HAP-1 (cell line): ENCODE results near the gene GLP1R.
A peak's percentile ranks its signal among the peaks of the same experiment; 100 is the strongest.

Source experiments
- DNase-seq, 2 experiments: peaks; one replicate each; pipeline ENCODE4 v3.0.0-alpha.2; 2016 to 2020; ENCODE audit warnings: low spot score in 2 of 2
- H3K27me3 ChIP-seq: fragments of 250-450 bp; sonication (Bioruptor Pico); 2 replicates; pipeline ENCODE4 v1.5.1; 2020; ENCODE audit warnings: low read depth, mild to moderate bottlenecking, moderate library complexity
- H3K36me3 ChIP-seq: fragments of 250-450 bp; sonication (Bioruptor Pico); replicated peaks from 2 replicates; pipeline ENCODE4 v1.5.1; 2020; ENCODE audit warnings: mild to moderate bottlenecking
- H3K4me1 ChIP-seq: fragments of 250-450 bp; sonication (Bioruptor Pico); 2 replicates; pipeline ENCODE4 v1.5.1; 2020; ENCODE audit warnings: mild to moderate bottlenecking
- H3K4me3 ChIP-seq: fragments of 250-450 bp; sonication (Bioruptor Pico); 2 replicates; pipeline ENCODE4 v1.5.1; 2020; ENCODE audit warnings: mild to moderate bottlenecking, moderate library complexity
- H3K9me3 ChIP-seq: fragments of 250-450 bp; sonication (Bioruptor Pico); 2 replicates; pipeline ENCODE4 v1.5.1; 2020; ENCODE audit warnings: mild to moderate bottlenecking, moderate library complexity
- in situ Hi-C: fragments of 300-500 bp; cut with MboI; formaldehyde crosslinking; loops from 3 replicates; pipeline ENCODE4 v1.14.3; 2020; ENCODE audit warnings: low sequenced_read_pairs, inconsistent platforms, mixed read lengths

GLP1R gene

DNA sequence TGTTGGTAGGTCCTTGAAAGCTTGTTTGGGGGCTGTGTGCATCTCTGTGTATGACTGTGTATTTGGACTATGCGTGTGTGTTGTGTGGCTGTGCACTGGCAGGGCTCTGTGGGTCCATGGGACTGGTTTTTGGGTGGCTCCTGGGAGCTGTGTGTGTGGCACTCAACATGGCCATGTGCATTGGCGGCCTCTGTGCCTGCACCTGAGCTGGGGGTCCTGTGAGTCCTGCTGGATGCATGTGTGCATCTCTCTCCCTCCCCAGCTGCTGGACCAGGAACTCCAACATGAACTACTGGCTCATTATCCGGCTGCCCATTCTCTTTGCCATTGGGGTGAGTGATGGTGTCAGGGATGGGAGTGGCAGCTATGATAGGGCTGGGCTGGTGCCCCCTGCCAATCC lies 30.1 kb downstream of the GLP1R start:
- H3K4me3 ChIP-seq = no peak overlapping the region
- no peaks in the 10 kb centered on the region for H3K4me1 ChIP-seq
- no peaks in the 10 kb centered on the region for H3K9me3 ChIP-seq
- no peak for DNase-seq
- no peaks in the 10 kb centered on the region for H3K27me3 ChIP-seq
- no peaks in the 10 kb centered on the region for H3K36me3 ChIP-seq
- in situ Hi-C loops = no loop called here

DNA sequence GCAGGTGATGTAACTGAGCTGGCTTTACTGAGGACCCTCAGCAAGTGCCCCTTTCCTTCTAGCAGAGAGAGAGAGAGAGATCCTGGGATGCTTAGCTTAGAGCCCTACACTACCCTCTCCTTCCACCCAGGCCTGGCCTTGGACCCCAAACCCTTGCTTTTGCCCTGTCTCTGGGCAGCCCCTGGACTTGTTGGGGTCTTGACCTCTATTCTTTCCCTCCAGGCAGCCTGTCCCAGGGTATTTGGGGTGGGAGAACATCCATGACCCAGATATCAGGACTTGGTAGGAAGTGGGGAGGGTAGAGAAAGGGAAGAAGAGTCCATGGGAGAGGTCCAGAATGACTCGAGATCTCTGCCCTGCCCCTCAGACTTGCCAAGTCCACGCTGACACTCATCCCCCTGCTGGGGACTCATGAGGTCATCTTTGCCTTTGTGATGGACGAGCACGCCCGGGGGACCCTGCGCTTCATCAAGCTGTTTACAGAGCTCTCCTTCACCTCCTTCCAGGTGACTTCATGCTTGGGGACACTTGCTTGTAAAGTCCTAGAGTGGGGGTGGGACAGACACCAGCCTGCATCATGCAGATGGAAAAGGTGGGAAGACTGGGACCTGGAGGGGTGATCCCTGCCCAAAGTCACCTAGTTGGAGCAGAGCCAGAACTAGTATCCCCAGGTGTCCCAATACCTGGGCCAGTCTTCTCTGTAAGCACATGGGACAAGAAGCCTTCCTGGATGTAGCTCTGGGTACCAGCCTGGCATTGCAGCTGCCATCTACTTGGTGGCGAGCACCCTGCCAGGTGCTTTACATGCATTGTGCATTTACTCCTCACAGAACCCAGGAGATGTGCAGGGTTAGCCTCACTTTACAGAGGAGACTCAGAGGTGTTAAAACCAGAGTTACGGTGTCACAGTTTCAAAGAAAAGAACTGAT lies 30.9 kb downstream of the GLP1R start:
- no peaks in the 10 kb centered on the region for H3K27me3 ChIP-seq
- no peaks in the 10 kb centered on the region for H3K36me3 ChIP-seq
- H3K9me3 ChIP-seq = no peaks in the 10 kb centered on the region
- no peak overlapping the region for H3K4me3 ChIP-seq
- no peaks in the 10 kb centered on the region for H3K4me1 ChIP-seq
- DNase-seq = no peak
- in situ Hi-C loops = no loop called here

DNA sequence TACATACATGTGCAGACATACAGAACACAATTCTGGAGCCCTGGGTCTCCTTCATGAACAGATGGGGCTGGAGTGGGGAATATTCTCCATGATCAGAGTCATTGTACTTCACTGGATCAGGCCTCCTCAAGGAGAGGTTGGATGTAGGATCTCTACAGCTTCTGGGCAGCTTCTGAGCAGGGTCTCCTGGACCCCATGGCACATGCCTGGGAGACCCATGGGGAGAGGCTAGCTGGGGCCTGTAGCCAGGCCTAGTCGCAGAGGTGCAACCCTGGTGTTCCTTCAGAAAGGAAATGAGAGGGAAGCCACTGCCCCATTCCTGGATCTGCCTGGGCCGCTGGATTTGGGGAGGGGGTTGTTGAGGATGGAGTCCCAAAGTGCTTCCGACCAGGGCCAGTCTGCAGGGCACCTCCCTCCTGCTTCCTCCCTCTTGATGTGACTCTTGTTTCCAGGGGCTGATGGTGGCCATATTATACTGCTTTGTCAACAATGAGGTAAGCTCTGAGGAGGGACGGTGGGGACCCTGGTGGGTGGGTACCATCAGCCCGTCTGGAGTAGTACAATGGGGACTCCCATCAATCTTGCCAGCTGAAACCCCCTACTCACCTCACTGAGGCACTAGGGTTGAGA lies 31.8 kb downstream of the GLP1R start:
- H3K36me3 ChIP-seq = no peaks in the 10 kb centered on the region
- H3K9me3 ChIP-seq = no peaks in the 10 kb centered on the region
- H3K27me3 ChIP-seq = no peaks in the 10 kb centered on the region
- DNase-seq = no peak
- in situ Hi-C loops = no loop called here
- H3K4me3 ChIP-seq = no peak overlapping the region
- no peaks in the 10 kb centered on the region for H3K4me1 ChIP-seq

DNA sequence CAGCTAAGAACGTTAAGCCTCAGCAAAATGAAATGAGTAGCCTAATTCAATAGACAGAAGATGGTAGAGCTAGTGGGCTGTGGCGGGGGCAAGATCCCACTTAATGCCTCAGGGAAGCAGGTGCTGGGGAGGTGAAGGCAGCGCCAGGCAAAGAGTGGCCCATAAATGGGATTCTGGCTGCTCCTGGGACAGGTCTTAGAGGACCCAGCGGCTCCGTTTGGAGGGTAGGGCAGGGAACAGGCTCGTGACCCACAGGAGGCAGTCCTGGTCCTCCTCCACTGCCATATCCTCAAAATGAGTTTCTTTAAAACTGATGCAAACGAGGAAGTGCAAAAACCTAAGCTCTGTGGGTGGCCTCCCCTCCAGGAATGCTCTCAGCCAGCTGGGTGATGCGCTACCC lies 33.7 kb downstream of the GLP1R start:
- Histone ChIP-seq H3K4me3 (no peak overlapping the region), H3K4me1 (no peaks in the 10 kb centered on the region), H3K36me3 (no peaks in the 10 kb centered on the region), H3K27me3 (no peaks in the 10 kb centered on the region; the same call in 1 of the 2 replicates), H3K9me3 (no peaks in the 10 kb centered on the region)
- no peak for DNase-seq
- in situ Hi-C loops = no loop called here

DNA sequence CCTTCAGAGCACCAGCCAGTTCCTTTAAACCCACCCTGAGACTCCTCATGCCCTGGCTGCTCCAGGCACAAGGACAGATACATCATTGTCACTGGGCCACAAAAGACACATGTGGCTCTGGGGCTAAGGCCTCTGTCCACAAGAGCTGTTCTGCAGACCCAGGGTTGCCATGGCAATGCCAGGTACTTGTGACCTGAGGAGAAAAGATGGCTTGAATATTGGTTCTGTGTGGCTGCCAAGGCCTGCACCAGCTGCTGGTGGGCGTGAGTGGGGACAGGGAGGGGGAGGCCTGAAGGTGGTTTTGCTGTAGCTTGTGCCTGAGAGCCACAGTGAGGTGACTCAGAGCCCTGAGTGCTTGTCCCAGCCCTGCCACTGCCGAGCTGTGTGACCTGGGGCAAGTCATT lies 34.7 kb downstream of the GLP1R start:
- Histone ChIP-seq H3K27me3 (peaks cover 7% of the 10 kb centered on the region), H3K4me3 (no peak overlapping the region), H3K36me3 (no peaks in the 10 kb centered on the region), H3K9me3 (no peaks in the 10 kb centered on the region), H3K4me1 (no peaks in the 10 kb centered on the region)
- no peak for DNase-seq
- in situ Hi-C loops = no loop called here

DNA sequence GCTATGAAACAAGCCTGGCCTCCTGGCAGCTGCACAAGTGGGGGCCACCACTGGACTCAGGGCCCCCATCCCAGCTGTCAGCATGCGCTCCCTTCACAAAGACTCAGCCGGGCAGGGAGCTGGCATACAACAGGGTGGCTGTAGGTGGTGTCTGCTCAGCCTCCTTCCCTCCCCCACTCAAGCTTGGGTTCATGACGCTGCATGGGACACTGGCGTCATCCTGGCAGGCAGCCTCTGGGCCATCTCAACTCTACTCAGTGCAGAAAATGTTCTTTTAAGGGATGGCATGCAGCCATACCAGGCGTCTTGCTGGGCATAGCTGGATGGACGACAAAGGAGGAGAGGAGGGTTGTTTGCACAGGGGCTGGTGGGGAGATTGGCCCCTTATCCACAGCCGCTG lies 35.9 kb downstream of the GLP1R start:
- no peaks in the 10 kb centered on the region for H3K36me3 ChIP-seq
- H3K4me1 ChIP-seq = no peaks in the 10 kb centered on the region
- in situ Hi-C loops = no loop called here
- DNase-seq = no peak
- peaks cover 20% of the 10 kb centered on the region for H3K27me3 ChIP-seq
- no peak overlapping the region for H3K4me3 ChIP-seq
- H3K9me3 ChIP-seq = no peaks in the 10 kb centered on the region

DNA sequence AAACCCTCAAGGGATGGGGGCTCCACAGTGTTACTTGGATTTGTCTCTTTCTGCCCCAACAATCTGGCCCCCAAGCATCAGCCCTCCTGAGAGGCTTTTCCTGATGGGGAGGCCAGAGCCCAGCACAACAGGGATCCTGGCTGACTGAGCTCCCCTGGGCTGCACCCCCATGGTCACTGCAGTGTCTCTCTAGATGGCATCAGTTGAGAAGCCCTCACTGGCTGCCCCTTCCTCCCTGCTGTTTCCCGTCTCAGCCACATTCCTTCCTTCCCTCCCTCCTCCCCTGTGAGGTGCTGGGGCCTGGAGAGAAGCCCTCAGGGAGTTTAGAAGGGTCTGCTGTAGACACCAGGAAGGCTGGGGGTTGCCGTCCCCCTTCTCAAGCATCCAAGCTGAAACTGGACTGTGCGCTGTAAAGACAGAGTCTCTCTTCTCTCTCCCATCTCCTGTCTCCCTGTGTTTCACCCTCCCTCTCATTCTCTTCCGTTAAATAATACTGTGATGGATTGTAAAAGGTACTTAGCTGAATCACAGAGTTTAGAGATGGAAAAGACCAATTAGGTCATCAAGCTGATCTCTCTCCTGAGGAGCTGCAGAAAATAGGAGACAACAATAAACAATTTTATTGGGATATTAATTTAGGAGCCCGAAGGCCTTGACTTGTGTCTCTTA lies 36.7 kb downstream of the GLP1R start:
- no peaks in the 10 kb centered on the region for H3K9me3 ChIP-seq
- no peak for DNase-seq

DNA sequence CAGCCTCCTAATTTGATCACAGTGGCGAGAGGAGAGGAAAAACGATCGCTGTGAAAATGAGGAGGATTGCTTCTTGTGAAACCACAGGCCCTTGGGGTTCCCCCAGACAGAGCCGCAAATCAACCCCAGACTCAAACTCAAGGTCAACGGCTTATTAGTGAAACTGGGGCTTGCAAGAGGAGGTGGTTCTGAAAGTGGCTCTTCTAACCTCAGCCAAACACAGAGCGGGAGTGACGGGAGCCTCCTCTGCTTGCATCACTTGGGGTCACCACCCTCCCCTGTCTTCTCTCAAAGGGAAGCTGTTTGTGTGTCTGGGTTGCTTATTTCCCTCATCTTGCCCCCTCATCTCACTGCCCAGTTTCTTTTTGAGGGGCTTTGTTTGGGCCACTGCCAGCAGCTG lies 37.7 kb downstream of the GLP1R start:
- DNase-seq = no peak

More for the DNA sequence above, 36.7 kb downstream of the GLP1R start:
- in situ Hi-C loops = no loop called here
- H3K36me3 ChIP-seq = no peaks in the 10 kb centered on the region
- H3K4me1 ChIP-seq = no peaks in the 10 kb centered on the region
- H3K27me3 ChIP-seq = peaks cover 27% of the 10 kb centered on the region
- no peak overlapping the region for H3K4me3 ChIP-seq

DNA sequence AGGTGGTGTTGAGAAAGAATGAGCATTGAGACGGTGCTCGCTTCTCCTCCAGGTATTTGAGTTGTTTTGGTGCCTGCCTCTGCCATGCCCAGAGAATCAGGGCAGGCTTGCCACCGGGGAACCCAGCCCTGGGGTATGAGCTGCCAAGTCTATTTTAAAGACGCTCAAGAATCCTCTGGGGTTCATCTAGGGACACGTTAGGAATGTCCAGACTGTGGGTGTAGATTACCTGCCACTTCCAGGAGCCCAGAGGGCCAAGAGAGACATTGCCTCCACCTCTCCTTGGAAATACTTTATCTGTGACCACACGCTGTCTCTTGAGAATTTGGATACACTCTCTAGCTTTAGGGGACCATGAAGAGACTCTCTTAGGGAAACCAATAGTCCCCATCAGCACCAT lies 38.1 kb downstream of the GLP1R start:
- Histone ChIP-seq H3K9me3 (no peaks in the 10 kb centered on the region), H3K36me3 (no peaks in the 10 kb centered on the region), H3K4me3 (no peak overlapping the region), H3K27me3 (peaks cover 38% of the 10 kb centered on the region), H3K4me1 (no peaks in the 10 kb centered on the region)
- in situ Hi-C loops = no loop called here
- no peak for DNase-seq

More for the DNA sequence above, 37.7 kb downstream of the GLP1R start:
- Histone ChIP-seq H3K4me3 (no peak overlapping the region), H3K9me3 (no peaks in the 10 kb centered on the region), H3K36me3 (no peaks in the 10 kb centered on the region), H3K4me1 (no peaks in the 10 kb centered on the region), H3K27me3 (peaks cover 34% of the 10 kb centered on the region)
- in situ Hi-C loops = no loop called here

DNA sequence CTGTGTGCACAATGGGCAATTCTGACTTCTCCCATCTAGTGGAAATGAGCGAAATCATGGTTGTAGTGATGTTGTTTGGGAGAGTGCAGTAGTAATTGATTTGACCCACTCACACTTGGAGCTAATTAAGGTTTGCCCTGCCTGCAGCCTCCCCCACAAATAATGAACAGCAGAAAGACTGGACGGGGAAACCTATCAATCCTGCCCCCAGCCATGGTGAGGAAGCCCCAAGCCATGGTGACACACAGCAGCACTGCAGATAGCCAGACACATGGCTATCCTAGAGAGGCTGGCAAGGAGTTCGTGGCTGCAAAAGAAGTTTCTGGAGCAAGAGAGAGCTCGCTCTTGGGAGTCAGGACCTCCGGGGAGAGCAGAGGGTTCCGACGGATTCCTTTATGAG lies 38.6 kb downstream of the GLP1R start:
- no peaks in the 10 kb centered on the region for H3K36me3 ChIP-seq
- H3K4me3 ChIP-seq = no peak overlapping the region
- H3K9me3 ChIP-seq = no peaks in the 10 kb centered on the region
- H3K27me3 ChIP-seq = peaks cover 43% of the 10 kb centered on the region
- DNase-seq = no peak
- in situ Hi-C loops = no loop called here
- no peaks in the 10 kb centered on the region for H3K4me1 ChIP-seq

DNA sequence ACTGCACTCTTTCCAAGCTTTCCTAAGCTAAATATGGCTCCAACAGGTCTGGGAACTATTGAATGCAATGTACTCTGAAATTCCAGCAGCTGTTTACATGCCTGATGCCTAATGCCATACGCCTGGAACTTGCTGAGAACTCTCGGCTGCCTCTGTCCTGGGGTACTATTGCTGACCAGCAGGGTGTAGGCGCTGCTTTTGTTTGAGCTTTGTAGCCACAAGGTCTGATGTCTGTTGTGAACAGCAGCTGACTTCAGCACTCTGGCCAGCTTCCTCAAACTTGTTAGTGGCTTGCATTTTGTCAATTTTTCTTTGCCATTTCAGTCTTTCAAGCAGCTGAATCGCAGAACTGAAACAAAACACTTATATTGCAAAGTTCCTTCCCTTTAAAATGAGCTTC lies 39.8 kb downstream of the GLP1R start:
- Histone ChIP-seq H3K9me3 (no peaks in the 10 kb centered on the region), H3K27me3 (peaks cover 44% of the 10 kb centered on the region), H3K4me1 (no peaks in the 10 kb centered on the region), H3K36me3 (no peaks in the 10 kb centered on the region), H3K4me3 (no peak overlapping the region)
- in situ Hi-C loops = no loop called here
- DNase-seq = peak in 1 of 2 experiments; percentile 51

DNA sequence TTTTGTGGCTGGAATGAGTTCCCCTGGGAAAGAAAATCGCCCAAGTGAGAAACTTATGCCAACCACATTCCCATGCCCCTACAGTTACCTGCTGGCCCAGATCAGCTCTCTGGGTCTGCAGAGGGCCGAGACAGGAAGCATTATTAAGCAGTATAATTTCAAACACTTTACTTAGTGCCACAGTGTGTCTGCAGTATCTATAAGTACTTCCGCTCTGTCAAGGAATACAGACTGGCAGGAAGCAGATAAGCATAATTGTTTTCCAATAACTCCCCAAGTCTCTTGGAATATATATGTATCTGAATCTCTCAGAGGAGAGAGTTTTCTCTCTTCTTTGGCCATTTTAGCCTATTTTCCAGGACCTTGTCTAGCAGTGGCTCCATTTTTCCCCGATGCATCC lies 41.5 kb downstream of the GLP1R start:
- Histone ChIP-seq H3K4me1 (no peaks in the 10 kb centered on the region), H3K36me3 (no peaks in the 10 kb centered on the region), H3K9me3 (no peaks in the 10 kb centered on the region), H3K27me3 (peaks cover 48% of the 10 kb centered on the region), H3K4me3 (no peak overlapping the region)
- in situ Hi-C loops = no loop called here
- DNase-seq = no peak

DNA sequence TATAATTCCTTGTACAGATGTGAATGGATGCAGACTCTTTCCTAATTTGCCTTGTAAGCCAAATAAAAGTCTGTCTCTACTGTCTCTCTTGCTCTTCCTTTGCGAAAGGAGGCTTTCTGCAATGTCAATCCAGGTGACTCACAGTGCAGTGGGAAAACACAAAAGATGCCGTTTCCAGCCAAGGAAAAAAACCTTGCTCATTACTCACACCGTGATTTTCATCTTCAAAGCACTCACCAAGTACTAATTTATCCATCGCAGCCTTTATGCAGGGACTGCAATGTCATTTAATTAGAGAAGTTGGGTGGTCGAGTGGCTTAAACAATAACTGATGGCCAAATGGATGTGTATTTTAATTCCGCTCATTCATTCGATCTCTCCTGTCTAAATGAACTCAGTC lies 42.6 kb downstream of the GLP1R start:
- H3K36me3 ChIP-seq = no peaks in the 10 kb centered on the region
- peaks cover 48% of the 10 kb centered on the region for H3K27me3 ChIP-seq
- H3K9me3 ChIP-seq = no peaks in the 10 kb centered on the region
- no peak overlapping the region for H3K4me3 ChIP-seq
- DNase-seq = peak in 1 of 2 experiments; percentile 5
- no peaks in the 10 kb centered on the region for H3K4me1 ChIP-seq
- in situ Hi-C loops = no loop called here

DNA sequence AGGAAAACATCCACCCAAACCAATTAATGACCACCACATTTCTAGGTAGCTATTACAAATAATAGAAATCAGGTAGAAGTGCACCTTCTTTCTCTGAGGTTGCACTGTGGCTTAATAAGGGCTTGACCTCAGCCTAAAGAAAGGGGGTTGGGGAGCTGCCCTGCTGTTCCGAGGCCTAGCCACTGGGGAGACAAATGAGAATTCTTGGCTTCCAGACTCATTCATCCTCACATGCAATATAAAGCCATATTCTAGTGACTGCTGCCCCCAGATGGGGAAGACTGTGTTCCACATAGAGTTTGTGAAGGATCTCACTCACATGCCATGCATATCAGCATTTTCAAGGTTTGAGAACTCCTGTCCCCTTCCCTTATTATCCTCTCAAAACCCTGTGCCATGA lies 43.5 kb downstream of the GLP1R start:
- in situ Hi-C loops = no loop called here
- no peaks in the 10 kb centered on the region for H3K9me3 ChIP-seq
- no peaks in the 10 kb centered on the region for H3K4me1 ChIP-seq
- DNase-seq = no peak
- H3K27me3 ChIP-seq = peaks cover 48% of the 10 kb centered on the region
- no peaks in the 10 kb centered on the region for H3K36me3 ChIP-seq
- H3K4me3 ChIP-seq = no peak overlapping the region
